Measurements from ENCODE around the gene TRIM8.

- TF ChIP-seq EZH2phosphoT487 (IDR thresholded peaks at IDR 0.05; ENCODE audit: borderline replicate concordance, low read length) (no peak), CTCF (IDR thresholded peaks at IDR 0.05; ENCODE audit: low read depth, low read length, poor library complexity, severe bottlenecking) (no peak)
Observed at GRCh38 chr10:102620591-102621442, 23.5 kb upstream of the TRIM8 start.
